ENCODE measurements around the gene TMEM169.
"Not testable (repeated sequence)": the region's sequence is repeated elsewhere in the genome, so short reads cannot be mapped to it uniquely, and the experiment has no call there.

Gene TMEM169

GRCh38 chr2:216071111-216071851 lies 10.4 kb upstream of the TMEM169 start:
- no peak for DNase-seq (ENCODE audit: extremely low read depth in 1 of 2, low read depth in 1 of 2)

- DNase-seq (ENCODE audit: extremely low read depth in 1 of 2, low read depth in 1 of 2), result no peak
Measured at GRCh38 chr2:216072473-216072872, 9.2 kb upstream of the TMEM169 start.

GRCh38 chr2:216073773-216074172 lies 7.9 kb upstream of the TMEM169 start:
- no peak for DNase-seq (ENCODE audit: extremely low read depth in 1 of 2, low read depth in 1 of 2)

GRCh38 chr2:216074380-216074779 lies 7.3 kb upstream of the TMEM169 start:
- DNase-seq (ENCODE audit: extremely low read depth in 1 of 2, low read depth in 1 of 2), result no peak

- no peak for DNase-seq (ENCODE audit: extremely low read depth in 1 of 2, low read depth in 1 of 2)
Measured at GRCh38 chr2:216074794-216075193, 6.9 kb upstream of the TMEM169 start.

GRCh38 chr2:216075510-216076485 lies 5.9 kb upstream of the TMEM169 start:
- no peak for DNase-seq (ENCODE audit: extremely low read depth in 1 of 2, low read depth in 1 of 2)

GRCh38 chr2:216078776-216079175 lies 2.9 kb upstream of the TMEM169 start:
- no peak for DNase-seq (ENCODE audit: extremely low read depth in 1 of 2, low read depth in 1 of 2)

- not testable (repeated sequence) for DNase-seq (ENCODE audit: extremely low read depth in 1 of 2, low read depth in 1 of 2)
Measured at GRCh38 chr2:216080048-216080447, 1.7 kb upstream of the TMEM169 start.

GRCh38 chr2:216081012-216081411 lies 707 bp upstream of the TMEM169 start:
- DNase-seq (ENCODE audit: extremely low read depth in 1 of 2, low read depth in 1 of 2), result no peak

- no peak for DNase-seq (ENCODE audit: extremely low read depth in 1 of 2, low read depth in 1 of 2)
Measured at GRCh38 chr2:216082117-216082711, 495 bp downstream of the TMEM169 start.

GRCh38 chr2:216082805-216083204 lies 1.1 kb downstream of the TMEM169 start:
- DNase-seq (ENCODE audit: extremely low read depth in 1 of 2, low read depth in 1 of 2), result no peak

- DNase-seq (ENCODE audit: extremely low read depth in 1 of 2, low read depth in 1 of 2), result no peak
Measured at GRCh38 chr2:216083464-216084281, 2.0 kb downstream of the TMEM169 start.

GRCh38 chr2:216084547-216084946 lies 2.8 kb downstream of the TMEM169 start:
- no peak for DNase-seq (ENCODE audit: extremely low read depth in 1 of 2, low read depth in 1 of 2)

GRCh38 chr2:216086207-216086893 lies 4.6 kb downstream of the TMEM169 start:
- DNase-seq (ENCODE audit: extremely low read depth in 1 of 2, low read depth in 1 of 2), result no peak

GRCh38 chr2:216090369-216090786 lies 8.7 kb downstream of the TMEM169 start:
- no peak for DNase-seq (ENCODE audit: extremely low read depth in 1 of 2, low read depth in 1 of 2)

- no peak for DNase-seq (ENCODE audit: extremely low read depth in 1 of 2, low read depth in 1 of 2)
Measured at GRCh38 chr2:216092646-216093045, 10.9 kb downstream of the TMEM169 start.

- no peak for DNase-seq (ENCODE audit: extremely low read depth in 1 of 2, low read depth in 1 of 2)
Measured at GRCh38 chr2:216094701-216095100, 13.0 kb downstream of the TMEM169 start.

- no peak for DNase-seq (ENCODE audit: extremely low read depth in 1 of 2, low read depth in 1 of 2)
Measured at GRCh38 chr2:216098421-216099334, 17.0 kb downstream of the TMEM169 start.

- no peak for DNase-seq (ENCODE audit: extremely low read depth in 1 of 2, low read depth in 1 of 2)
Measured at GRCh38 chr2:216101109-216101508, 19.4 kb downstream of the TMEM169 start.
